ENCODE data around the gene SV2B. TPM values are rescaled to one million over a fixed set of nuclear protein-coding genes. Genes with fewer than 3 reads are reported as not detected.
"Not testable (repeated sequence)": the region's sequence is repeated elsewhere in the genome, so short reads cannot be mapped to it uniquely, and the experiment has no call there.

SV2B gene
- polyA plus RNA-seq, 1 donor = 2.4 TPM

DNA sequence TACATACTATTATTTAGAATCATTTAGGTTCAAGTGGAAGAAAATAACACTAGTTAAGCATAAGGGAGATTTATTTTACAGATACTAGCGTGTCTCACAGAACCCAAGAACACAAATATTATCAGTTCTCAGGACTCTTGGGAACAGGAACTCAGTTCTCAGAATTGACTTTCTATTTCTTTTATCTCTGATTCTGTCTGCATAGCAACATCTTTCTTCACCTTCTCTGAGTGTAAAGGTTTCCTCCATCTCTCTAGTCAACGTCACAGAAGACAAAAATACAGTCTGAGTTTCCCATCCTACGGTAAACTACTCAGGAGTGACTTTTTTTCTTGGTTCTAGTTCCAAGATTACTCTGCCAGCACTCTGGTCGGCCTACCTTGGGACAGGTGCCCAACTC lies 220.0 kb downstream of the SV2B start:
- no peak overlapping the region for H3K4me3 ChIP-seq (ENCODE audit: low read length)
- DNase-seq = no peak
- H3K4me1 ChIP-seq (ENCODE audit: control insufficient read depth, insufficient read depth, low read length) = no peaks in the 10 kb centered on the region
- 60% methylated on average over 1 of the region's 4 CpGs for WGBS (ENCODE audit: insufficient coverage, low lambda C conversion rate)
- H3K27me3 ChIP-seq (ENCODE audit: control insufficient read depth, insufficient read depth, low read length) = no peaks in the 10 kb centered on the region
- H3K36me3 ChIP-seq (ENCODE audit: control insufficient read depth, insufficient read depth, low read length) = no peaks in the 10 kb centered on the region
- H3K9me3 ChIP-seq (ENCODE audit: control insufficient read depth, low read depth, low read length) = no peaks in the 10 kb centered on the region
- no peak overlapping the region for H3K27ac ChIP-seq (ENCODE audit: low read length)

- Histone ChIP-seq H3K9me3 (ENCODE audit: control insufficient read depth, low read depth, low read length) (no peaks in the 10 kb centered on the region), H3K36me3 (ENCODE audit: control insufficient read depth, insufficient read depth, low read length) (no peaks in the 10 kb centered on the region), H3K27ac (ENCODE audit: low read length) (no peak overlapping the region), H3K27me3 (ENCODE audit: control insufficient read depth, insufficient read depth, low read length) (no peaks in the 10 kb centered on the region), H3K4me1 (ENCODE audit: control insufficient read depth, insufficient read depth, low read length) (no peaks in the 10 kb centered on the region), H3K4me3 (ENCODE audit: low read length) (no peak overlapping the region)
- no CpG with 5 or more reads among the region's 1 CpG for WGBS (ENCODE audit: insufficient coverage, low lambda C conversion rate)
- DNase-seq = no peak
Observed at GRCh38 chr15:91329914-91330313, 229.9 kb downstream of the SV2B start.

- DNase-seq = no peak
- Histone ChIP-seq H3K4me3 (ENCODE audit: low read length) (no peak overlapping the region), H3K27me3 (ENCODE audit: control insufficient read depth, insufficient read depth, low read length) (no peaks in the 10 kb centered on the region), H3K4me1 (ENCODE audit: control insufficient read depth, insufficient read depth, low read length) (no peaks in the 10 kb centered on the region), H3K9me3 (ENCODE audit: control insufficient read depth, low read depth, low read length) (no peaks in the 10 kb centered on the region), H3K36me3 (ENCODE audit: control insufficient read depth, insufficient read depth, low read length) (no peaks in the 10 kb centered on the region), H3K27ac (ENCODE audit: low read length) (no peak overlapping the region)
- 83% methylated on average over 2 of the region's 4 CpGs for WGBS (ENCODE audit: insufficient coverage, low lambda C conversion rate)
Observed at GRCh38 chr15:91331581-91331980, 231.5 kb downstream of the SV2B start.

DNA sequence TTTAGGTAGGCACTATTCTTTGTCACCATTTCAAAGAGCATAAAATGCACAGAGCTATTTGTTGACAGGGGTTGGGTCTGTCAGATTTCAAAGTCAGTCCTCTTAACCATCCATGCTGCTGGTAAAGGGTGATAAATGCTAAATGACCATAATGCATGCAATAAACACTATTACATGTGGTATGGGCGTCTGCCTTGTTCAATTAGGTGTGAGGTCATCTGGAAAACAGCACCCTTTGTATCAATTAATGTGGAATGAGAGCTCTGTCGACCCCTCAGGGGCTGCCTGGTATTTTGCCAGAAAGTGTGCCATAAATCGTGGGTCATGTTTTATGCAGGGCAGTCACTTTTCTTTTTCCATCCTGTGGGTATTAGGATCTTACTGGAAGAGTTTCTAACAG lies 235.6 kb downstream of the SV2B start:
- no peak overlapping the region for H3K27ac ChIP-seq (ENCODE audit: low read length)
- no peak for DNase-seq
- H3K9me3 ChIP-seq (ENCODE audit: control insufficient read depth, low read depth, low read length) = no peaks in the 10 kb centered on the region
- H3K4me3 ChIP-seq (ENCODE audit: low read length) = no peak overlapping the region
- no peaks in the 10 kb centered on the region for H3K36me3 ChIP-seq (ENCODE audit: control insufficient read depth, insufficient read depth, low read length)
- WGBS (ENCODE audit: insufficient coverage, low lambda C conversion rate) = no CpG with 5 or more reads among the region's 3 CpGs
- no peaks in the 10 kb centered on the region for H3K4me1 ChIP-seq (ENCODE audit: control insufficient read depth, insufficient read depth, low read length)
- no peaks in the 10 kb centered on the region for H3K27me3 ChIP-seq (ENCODE audit: control insufficient read depth, insufficient read depth, low read length)

DNA sequence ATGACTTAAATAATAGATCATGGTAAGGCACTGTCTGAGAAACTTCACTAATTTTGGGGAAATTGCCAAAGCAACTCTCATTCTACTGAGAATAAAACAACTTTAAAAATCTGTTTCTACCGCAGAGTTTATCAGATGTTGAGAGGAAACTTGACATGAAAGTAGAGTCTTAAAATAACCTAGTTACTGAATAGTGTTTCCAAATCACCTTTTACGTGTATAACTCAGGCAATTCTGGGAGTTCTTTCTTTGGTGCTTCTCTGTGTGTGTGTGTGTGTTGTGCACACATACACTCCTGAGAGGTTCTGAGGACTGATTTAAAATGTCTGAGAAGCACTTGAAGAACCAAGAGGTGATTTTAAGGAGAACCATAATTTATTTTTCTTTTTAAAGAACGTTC lies 236.6 kb downstream of the SV2B start:
- Histone ChIP-seq H3K4me3 (ENCODE audit: low read length) (no peak overlapping the region), H3K4me1 (ENCODE audit: control insufficient read depth, insufficient read depth, low read length) (no peaks in the 10 kb centered on the region), H3K36me3 (ENCODE audit: control insufficient read depth, insufficient read depth, low read length) (no peaks in the 10 kb centered on the region), H3K27me3 (ENCODE audit: control insufficient read depth, insufficient read depth, low read length) (no peaks in the 10 kb centered on the region), H3K27ac (ENCODE audit: low read length) (no peak overlapping the region), H3K9me3 (ENCODE audit: control insufficient read depth, low read depth, low read length) (no peaks in the 10 kb centered on the region)
- no peak for DNase-seq
- 70% methylated on average over 2 of the region's 3 CpGs for WGBS (ENCODE audit: insufficient coverage, low lambda C conversion rate)

GRCh38 chr15:91338766-91339165 lies 238.7 kb downstream of the SV2B start:
- peak in 1 of 2 donors; percentile 24 for DNase-seq
- Histone ChIP-seq H3K4me1 (ENCODE audit: control insufficient read depth, insufficient read depth, low read length) (no peaks in the 10 kb centered on the region), H3K4me3 (ENCODE audit: low read length) (no peak overlapping the region), H3K9me3 (ENCODE audit: control insufficient read depth, low read depth, low read length) (no peaks in the 10 kb centered on the region), H3K27ac (ENCODE audit: low read length) (no peak overlapping the region), H3K36me3 (ENCODE audit: control insufficient read depth, insufficient read depth, low read length) (no peaks in the 10 kb centered on the region), H3K27me3 (ENCODE audit: control insufficient read depth, insufficient read depth, low read length) (no peaks in the 10 kb centered on the region)
- no CpG with 5 or more reads among the region's 3 CpGs for WGBS (ENCODE audit: insufficient coverage, low lambda C conversion rate)

DNA sequence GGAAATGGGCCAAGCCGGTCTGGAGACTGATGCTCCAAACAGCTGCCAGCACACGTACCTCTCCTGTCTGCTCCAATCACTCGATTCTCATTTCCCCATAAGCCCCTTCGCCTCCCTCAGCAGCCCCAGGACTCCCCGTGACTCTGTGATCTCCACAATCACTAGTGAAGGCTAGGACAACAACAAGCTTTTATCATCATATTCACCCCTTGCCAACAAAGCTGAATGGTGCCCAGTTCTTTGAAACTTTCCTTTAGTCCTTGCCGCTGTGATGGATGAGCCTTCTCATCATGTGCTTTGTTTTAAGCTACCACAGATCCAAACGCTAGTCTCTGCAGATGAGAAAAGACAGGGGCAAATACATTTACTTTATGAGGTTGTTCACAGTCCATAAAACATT lies 242.0 kb downstream of the SV2B start:
- Histone ChIP-seq H3K4me1 (ENCODE audit: control insufficient read depth, insufficient read depth, low read length) (no peaks in the 10 kb centered on the region), H3K4me3 (ENCODE audit: low read length) (no peak overlapping the region), H3K36me3 (ENCODE audit: control insufficient read depth, insufficient read depth, low read length) (no peaks in the 10 kb centered on the region), H3K9me3 (ENCODE audit: control insufficient read depth, low read depth, low read length) (no peaks in the 10 kb centered on the region), H3K27me3 (ENCODE audit: control insufficient read depth, insufficient read depth, low read length) (no peaks in the 10 kb centered on the region), H3K27ac (ENCODE audit: low read length) (no peak overlapping the region)
- 94% methylated on average over 3 of the region's 7 CpGs for WGBS (ENCODE audit: insufficient coverage, low lambda C conversion rate)
- DNase-seq = no peak

- WGBS (ENCODE audit: insufficient coverage, low lambda C conversion rate) = no CpG with 5 or more reads among the region's 3 CpGs
- not testable (repeated sequence) for H3K9me3 ChIP-seq (ENCODE audit: control insufficient read depth, low read depth, low read length); H3K27ac ChIP-seq (ENCODE audit: low read length)
Observed at GRCh38 chr15:91344912-91345311, 244.9 kb downstream of the SV2B start.

DNA sequence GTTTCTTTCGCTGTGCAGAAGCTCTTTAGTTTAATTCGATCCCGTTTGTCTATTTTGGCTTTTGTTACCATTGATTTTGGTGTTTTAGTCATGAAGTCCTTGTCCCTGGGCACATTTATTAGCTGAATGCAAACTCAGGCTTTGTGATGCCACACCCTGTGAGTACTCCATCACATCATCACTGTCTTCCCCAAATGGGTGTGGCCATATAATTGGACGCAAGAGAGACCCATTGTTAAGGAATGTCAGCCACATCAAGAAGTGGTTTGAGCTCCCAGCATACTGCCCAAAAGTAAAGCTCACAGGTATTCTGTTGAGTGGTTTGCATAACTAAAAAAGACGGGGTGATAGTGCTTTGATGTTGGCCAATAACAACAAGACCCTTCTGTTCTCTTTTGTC lies 245.7 kb downstream of the SV2B start:
- DNase-seq = no peak
- Histone ChIP-seq H3K4me3 (ENCODE audit: low read length) (no peak overlapping the region), H3K4me1 (ENCODE audit: control insufficient read depth, insufficient read depth, low read length) (no peaks in the 10 kb centered on the region), H3K27me3 (ENCODE audit: control insufficient read depth, insufficient read depth, low read length) (peaks cover 3% of the 10 kb centered on the region), H3K27ac (ENCODE audit: low read length) (no peak overlapping the region), H3K36me3 (ENCODE audit: control insufficient read depth, insufficient read depth, low read length) (no peaks in the 10 kb centered on the region), H3K9me3 (ENCODE audit: control insufficient read depth, low read depth, low read length) (no peaks in the 10 kb centered on the region)
- WGBS (ENCODE audit: insufficient coverage, low lambda C conversion rate) = 90% methylated on average over 4 of the region's 5 CpGs

More at GRCh38 chr15:91344912-91345311, 244.9 kb downstream of the SV2B start:
- H3K4me3 ChIP-seq (ENCODE audit: low read length); DNase-seq; H3K36me3 ChIP-seq (ENCODE audit: control insufficient read depth, insufficient read depth, low read length); H3K4me1 ChIP-seq (ENCODE audit: control insufficient read depth, insufficient read depth, low read length); H3K27me3 ChIP-seq (ENCODE audit: control insufficient read depth, insufficient read depth, low read length): not testable (repeated sequence)

- Histone ChIP-seq H3K4me3 (ENCODE audit: low read length) (no peak overlapping the region), H3K27ac (ENCODE audit: low read length) (no peak overlapping the region), H3K27me3 (ENCODE audit: control insufficient read depth, insufficient read depth, low read length) (peaks cover 3% of the 10 kb centered on the region), H3K36me3 (ENCODE audit: control insufficient read depth, insufficient read depth, low read length) (no peaks in the 10 kb centered on the region), H3K9me3 (ENCODE audit: control insufficient read depth, low read depth, low read length) (no peaks in the 10 kb centered on the region), H3K4me1 (ENCODE audit: control insufficient read depth, insufficient read depth, low read length) (no peaks in the 10 kb centered on the region)
- DNase-seq = no peak
- 100% methylated on average over 1 of the region's 2 CpGs for WGBS (ENCODE audit: insufficient coverage, low lambda C conversion rate)
Observed at GRCh38 chr15:91346259-91346658, 246.2 kb downstream of the SV2B start.

DNA sequence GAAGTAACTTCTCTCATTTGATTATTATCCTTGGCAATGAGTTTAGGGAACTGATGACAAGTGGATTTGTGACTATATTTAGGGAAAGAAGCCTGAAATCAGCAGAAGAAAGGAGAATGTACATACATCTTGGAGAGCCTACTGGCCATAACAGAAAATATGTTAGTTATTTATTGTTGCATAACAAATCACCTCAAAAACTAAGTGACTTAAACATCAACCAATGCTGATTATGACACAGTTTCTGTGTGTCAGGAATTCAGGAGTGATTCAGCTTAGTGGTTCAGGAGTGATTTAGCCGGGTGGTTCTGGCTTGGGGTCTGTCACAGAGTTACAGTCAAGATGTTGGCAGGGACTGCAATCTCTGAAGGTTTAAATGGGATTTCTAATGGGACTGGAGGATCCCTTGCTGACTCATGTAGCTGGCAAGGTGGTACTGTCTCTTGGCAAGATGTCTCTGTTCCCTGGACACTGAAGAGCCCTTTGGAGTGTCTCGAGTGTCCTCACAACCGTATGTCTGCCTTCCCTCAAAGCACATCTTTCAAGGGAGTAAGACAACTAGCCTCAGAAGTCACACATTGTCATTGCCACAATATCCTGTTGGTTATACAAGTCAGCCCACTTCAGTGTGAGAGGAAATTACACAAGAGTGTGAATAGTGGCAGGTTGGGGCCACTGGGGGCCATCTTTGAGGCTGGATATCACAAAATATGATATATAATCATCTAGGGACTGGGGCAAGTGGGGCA lies 248.9 kb downstream of the SV2B start:
- Histone ChIP-seq H3K27ac (ENCODE audit: low read length) (no peak overlapping the region), H3K9me3 (ENCODE audit: control insufficient read depth, low read depth, low read length) (no peaks in the 10 kb centered on the region), H3K4me3 (ENCODE audit: low read length) (no peak overlapping the region), H3K36me3 (ENCODE audit: control insufficient read depth, insufficient read depth, low read length) (no peaks in the 10 kb centered on the region), H3K4me1 (ENCODE audit: control insufficient read depth, insufficient read depth, low read length) (no peaks in the 10 kb centered on the region), H3K27me3 (ENCODE audit: control insufficient read depth, insufficient read depth, low read length) (peaks cover 3% of the 10 kb centered on the region)
- no CpG with 5 or more reads among the region's 3 CpGs for WGBS (ENCODE audit: insufficient coverage, low lambda C conversion rate)
- no peak for DNase-seq

Measured in large intestine (tissue), 3 donors.